NCI-H128 (cell line): ENCODE measurements around the gene TSHZ3.

Experiments
- DNase-seq: peaks from one replicate; lab custom pipeline; 2025; ENCODE audit not compliant: unreplicated experiment; lab: John Stamatoyannopoulos, UW

The TSHZ3 gene

GRCh38 chr19:31266196-31266595, 83.0 kb downstream of the TSHZ3 start:
- DNase-seq = no peak

- DNase-seq = no peak
These were observed 85.0 kb downstream of the TSHZ3 start for GRCh38 chr19:31264041-31264778.

GRCh38 chr19:31263328-31263727, 85.9 kb downstream of the TSHZ3 start:
- no peak for DNase-seq

- no peak for DNase-seq
These were observed 86.5 kb downstream of the TSHZ3 start for GRCh38 chr19:31262725-31263191.

GRCh38 chr19:31261603-31262212, 87.5 kb downstream of the TSHZ3 start:
- DNase-seq = no peak

- DNase-seq = no peak
These were observed 88.1 kb downstream of the TSHZ3 start for GRCh38 chr19:31261019-31261602.

GRCh38 chr19:31260171-31260933, 88.9 kb downstream of the TSHZ3 start:
- no peak for DNase-seq

- DNase-seq = no peak
These were observed 90.8 kb downstream of the TSHZ3 start for GRCh38 chr19:31258211-31259052.

- no peak for DNase-seq
These were observed 91.7 kb downstream of the TSHZ3 start for GRCh38 chr19:31257426-31258130.

- DNase-seq = no peak
These were observed 92.2 kb downstream of the TSHZ3 start for GRCh38 chr19:31257025-31257424.

GRCh38 chr19:31256593-31256960, 92.7 kb downstream of the TSHZ3 start:
- no peak for DNase-seq

- no peak for DNase-seq
These were observed 93.2 kb downstream of the TSHZ3 start for GRCh38 chr19:31255831-31256592.

GRCh38 chr19:31255174-31255799, 93.9 kb downstream of the TSHZ3 start:
- DNase-seq = no peak

GRCh38 chr19:31254611-31255010, 94.6 kb downstream of the TSHZ3 start:
- no peak for DNase-seq

- DNase-seq = no peak
These were observed 95.1 kb downstream of the TSHZ3 start for GRCh38 chr19:31254180-31254551.

GRCh38 chr19:31253526-31254179, 95.6 kb downstream of the TSHZ3 start:
- no peak for DNase-seq

GRCh38 chr19:31252441-31252840, 96.8 kb downstream of the TSHZ3 start:
- DNase-seq = no peak

GRCh38 chr19:31249217-31249616, 100.0 kb downstream of the TSHZ3 start:
- no peak for DNase-seq
